ENCODE measurements around the gene CNOT1. TPM values are rescaled to one million over a fixed set of nuclear protein-coding genes. Genes with fewer than 3 reads are reported as not detected.
"Not testable (repeated sequence)": the region's sequence is repeated elsewhere in the genome, so short reads cannot be mapped to it uniquely, and the experiment has no call there.

CNOT1 gene
- total RNA-seq (2014; rRNA removed; shearing (Covaris generic)) = 156 and 170 TPM in 2 replicates

- peak; percentile 98 for DNase-seq (ENCODE audit: low spot score)
These were observed at the start of gene CNOT1 for GRCh38 chr16:58629733-58630640. Gene CNOT1 (minus strand): TSS chr16:58629826. CDS start chr16:58599337, 30,489 bp downstream.

DNA sequence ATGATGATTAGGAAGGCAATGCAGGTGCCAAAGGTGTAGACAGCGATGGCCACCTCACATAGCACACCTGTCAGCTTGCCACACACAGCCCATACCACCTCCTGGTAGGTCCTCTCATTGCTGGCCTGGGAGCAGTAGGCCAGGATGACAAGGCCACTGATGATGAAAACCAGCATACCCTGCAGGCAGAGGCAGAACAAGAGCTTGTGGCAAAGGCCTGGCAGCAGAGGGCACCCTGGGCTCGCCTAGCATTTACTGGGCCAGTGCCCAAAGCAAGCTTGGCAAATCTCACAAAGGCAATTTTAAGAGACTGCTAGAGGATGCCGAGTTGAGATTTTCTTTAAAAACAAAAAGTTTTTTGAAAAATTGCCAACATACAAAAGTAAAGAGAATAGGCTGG lies 49.1 kb upstream of the CNOT1 start:
- DNase-seq (ENCODE audit: low spot score) = peak; percentile 38

DNA sequence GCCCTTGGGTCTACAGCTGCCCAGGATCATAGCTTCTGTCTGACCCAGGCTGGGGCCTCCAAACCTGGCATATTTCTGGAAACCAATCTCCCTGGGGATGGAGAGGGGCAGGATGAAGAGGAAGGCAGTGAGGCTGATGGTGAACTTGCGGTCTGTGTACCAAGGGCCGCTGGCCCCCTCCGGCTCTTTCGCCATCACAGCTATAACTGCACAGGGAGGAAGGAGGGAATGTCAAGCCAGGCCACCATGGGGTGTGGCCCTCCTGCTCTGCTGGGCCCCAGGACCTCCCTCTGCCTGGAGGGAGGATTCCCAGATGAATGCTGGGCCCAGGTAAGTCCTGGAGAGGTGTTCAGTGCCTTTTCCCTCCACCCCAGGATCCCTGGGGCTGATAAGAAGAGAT lies 48.6 kb upstream of the CNOT1 start:
- DNase-seq (ENCODE audit: low spot score) = no peak

- DNase-seq (ENCODE audit: low spot score) = no peak
These were observed 41.4 kb upstream of the CNOT1 start for GRCh38 chr16:58670946-58671583.

GRCh38 chr16:58670177-58670576 lies 40.6 kb upstream of the CNOT1 start:
- no peak for DNase-seq (ENCODE audit: low spot score)

GRCh38 chr16:58665200-58665599 lies 35.6 kb upstream of the CNOT1 start:
- DNase-seq (ENCODE audit: low spot score) = no peak

GRCh38 chr16:58661199-58661830 lies 31.7 kb upstream of the CNOT1 start:
- DNase-seq (ENCODE audit: low spot score) = peak; percentile 86

- DNase-seq (ENCODE audit: low spot score) = not testable (repeated sequence)
These were observed 30.3 kb upstream of the CNOT1 start for GRCh38 chr16:58659911-58660310.

DNA sequence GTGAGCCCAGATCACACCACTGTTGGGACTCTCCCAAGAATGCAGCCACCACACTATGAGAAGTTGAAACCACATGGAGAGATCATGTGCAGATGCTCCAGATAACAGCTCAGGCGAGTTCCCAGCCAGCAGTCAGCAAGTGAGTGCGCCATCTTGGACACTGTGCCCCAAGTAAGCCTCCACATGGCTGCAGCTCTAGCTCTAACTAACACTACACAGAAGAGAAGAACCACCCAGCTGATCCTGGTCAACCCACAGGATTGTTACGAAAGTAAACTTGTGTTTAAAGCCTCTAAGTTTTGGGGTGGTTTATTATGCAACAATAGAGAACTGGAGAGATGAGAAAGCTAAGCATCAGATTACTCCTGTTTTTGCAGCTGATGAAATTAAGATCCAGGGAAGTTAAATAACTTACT lies 29.2 kb upstream of the CNOT1 start:
- no peak for DNase-seq (ENCODE audit: low spot score)

DNA sequence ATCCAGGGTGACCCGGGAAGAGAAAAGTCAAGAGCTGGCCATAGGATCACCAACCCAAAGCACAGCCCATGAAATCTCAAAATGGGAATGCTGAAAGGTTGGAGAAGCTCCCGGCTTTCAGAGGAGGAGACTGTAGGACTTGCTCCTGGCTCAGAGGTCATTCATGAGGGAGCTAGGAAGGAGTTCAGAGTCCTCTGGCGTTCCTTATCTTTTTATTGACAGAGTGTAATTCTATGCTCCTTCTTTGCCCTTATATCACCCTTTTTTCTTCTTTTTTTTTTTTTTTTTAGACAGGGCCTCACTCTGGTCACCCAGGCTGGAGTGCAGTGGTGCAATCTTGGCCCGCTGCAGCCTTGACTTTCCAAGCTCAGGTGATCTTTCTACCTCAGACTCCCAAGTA lies 27.3 kb upstream of the CNOT1 start:
- no peak for DNase-seq (ENCODE audit: low spot score)

- DNase-seq (ENCODE audit: low spot score) = no peak
These were observed 25.6 kb upstream of the CNOT1 start for GRCh38 chr16:58655215-58655596.

GRCh38 chr16:58654560-58655214 lies 25.1 kb upstream of the CNOT1 start:
- no peak for DNase-seq (ENCODE audit: low spot score)

- DNase-seq (ENCODE audit: low spot score) = no peak
These were observed 23.1 kb upstream of the CNOT1 start for GRCh38 chr16:58652741-58653140.

GRCh38 chr16:58651965-58652348 lies 22.3 kb upstream of the CNOT1 start:
- DNase-seq (ENCODE audit: low spot score) = no peak

DNA sequence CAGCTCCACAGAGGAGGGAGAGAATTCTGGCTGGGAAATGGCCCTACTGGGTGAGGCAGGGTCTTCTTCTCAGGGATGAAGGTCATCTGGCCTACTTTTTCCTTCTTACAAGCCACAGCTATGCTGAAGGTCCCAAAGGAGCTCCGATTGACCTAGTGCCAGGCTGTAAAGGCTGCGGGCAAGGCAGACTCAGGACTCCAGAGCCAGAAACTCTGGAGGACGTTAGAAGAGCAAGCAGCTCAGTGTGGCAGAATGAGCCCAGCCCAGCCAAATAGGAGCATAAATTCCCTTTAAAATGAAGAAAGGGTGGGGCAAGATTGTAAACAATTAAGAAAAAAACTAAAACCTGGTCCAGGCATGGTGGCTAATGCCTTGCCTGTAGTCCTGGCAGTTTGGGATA lies 20.1 kb upstream of the CNOT1 start:
- no peak for DNase-seq (ENCODE audit: low spot score)

- no peak for DNase-seq (ENCODE audit: low spot score)
These were observed 17.5 kb upstream of the CNOT1 start for GRCh38 chr16:58647107-58647506.

DNA sequence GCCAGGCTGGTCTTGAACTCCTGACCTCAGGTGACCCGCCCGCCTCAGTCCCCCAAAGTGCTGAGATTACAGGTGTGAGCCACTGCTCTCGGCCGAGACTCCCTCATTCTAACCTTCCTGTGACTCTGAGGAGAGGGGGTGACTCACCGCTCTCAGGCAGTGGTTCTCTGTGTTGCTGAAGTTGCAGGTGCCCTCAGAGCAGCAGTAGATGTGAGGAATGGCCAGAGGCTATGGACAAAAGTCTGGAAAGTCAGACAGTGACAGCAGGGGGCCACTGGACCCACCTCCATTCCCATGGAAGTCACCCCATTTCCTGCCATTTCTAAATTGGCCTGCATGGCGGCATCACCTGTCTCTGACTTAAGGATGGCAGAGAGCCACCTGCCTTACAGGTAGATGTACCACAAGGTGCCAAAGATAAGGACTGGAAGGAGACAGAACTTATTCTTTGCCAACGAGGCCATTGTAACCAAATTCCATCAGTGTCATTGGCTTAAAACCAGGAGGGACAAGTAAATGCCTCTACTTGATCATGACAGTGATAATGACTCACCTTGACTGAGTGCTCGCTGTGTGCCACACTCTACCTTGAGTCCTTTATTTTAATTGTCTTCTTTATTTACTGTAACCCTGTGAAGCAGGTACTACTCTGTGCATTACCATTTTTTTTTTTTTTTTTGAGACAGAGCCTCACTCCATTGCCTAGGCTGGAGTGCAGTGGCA lies 15.3 kb upstream of the CNOT1 start:
- no peak for DNase-seq (ENCODE audit: low spot score)

DNA sequence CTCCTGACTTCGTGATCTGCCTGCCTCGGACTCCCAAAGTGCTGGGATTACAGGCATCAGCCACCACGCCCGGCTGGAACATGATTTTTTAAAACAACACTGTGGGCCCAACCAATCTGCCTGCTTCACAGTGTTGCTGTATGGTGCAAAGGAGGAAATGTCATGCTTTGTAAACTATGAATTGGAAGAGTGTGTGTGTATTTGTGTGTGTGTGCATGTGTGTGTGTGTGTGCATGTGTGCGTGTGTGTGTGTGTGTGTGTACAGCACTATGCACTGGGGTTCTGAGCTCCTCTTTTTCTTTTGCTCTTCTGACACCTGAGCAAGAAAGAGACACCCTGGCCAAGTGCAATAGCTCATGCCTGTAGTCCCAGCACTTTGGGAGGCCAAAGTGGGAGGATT lies 14.5 kb upstream of the CNOT1 start:
- no peak for DNase-seq (ENCODE audit: low spot score)

- no peak for DNase-seq (ENCODE audit: low spot score)
These were observed 11.3 kb upstream of the CNOT1 start for GRCh38 chr16:58640949-58641348.

GRCh38 chr16:58639836-58640235 lies 10.2 kb upstream of the CNOT1 start:
- no peak for DNase-seq (ENCODE audit: low spot score)

DNA sequence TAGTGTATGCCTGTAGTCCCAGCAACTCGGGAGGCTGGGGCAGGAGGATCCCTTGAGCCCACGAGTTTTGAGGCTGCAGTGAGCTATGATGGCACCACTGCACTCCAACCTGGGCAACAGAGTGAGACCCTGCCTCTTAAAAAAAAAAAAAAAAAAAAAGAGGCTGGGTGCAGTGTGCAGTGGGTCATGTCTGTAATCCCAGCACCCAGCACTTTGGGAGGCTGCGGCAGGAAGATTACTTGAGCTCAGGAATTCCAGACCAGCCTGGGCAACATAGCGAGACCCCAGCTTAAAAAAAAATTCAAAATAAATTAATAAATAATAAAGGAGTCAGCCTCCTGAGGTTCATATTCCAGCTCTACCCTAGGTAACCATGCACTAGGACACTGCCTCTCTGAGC lies 9.6 kb upstream of the CNOT1 start:
- no peak for DNase-seq (ENCODE audit: low spot score)
